NCI-H2107 treated with DMSO at 0.1 percent for 48 hours (cell line): ENCODE results near the gene KIRREL3.
A peak's percentile ranks its signal among the peaks of the same experiment; 100 is the strongest.

Experiments used
- DNase-seq: peaks from one replicate; lab custom pipeline; 2025; ENCODE audit not compliant: unreplicated experiment; lab: John Stamatoyannopoulos, UW

The KIRREL3 gene

DNA sequence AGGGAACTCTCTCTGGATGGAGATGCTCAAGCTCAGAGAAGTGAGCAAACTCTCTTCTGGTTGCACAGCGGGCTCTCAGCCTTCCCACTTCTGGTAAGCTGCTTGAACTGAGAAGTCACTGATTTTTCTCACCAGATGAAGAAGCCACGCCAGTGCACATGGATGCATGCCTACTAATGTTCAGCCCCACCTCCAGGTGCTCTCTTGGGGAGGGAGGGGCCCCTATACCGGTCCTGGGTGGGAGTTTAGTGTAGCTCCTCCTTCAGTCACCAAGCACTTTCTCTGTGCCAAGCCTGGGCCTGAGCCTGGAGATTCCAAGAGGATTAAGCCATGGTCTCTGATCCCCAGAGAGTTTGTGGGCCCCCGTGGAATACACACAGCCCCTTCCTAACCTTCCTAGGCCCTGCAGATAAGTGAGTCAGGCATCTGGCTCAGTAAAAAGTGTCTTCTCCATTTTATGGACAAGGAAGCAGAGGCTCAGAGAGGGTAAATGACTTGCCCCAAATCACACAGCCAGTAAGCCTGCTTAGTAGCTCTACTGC is 502.9 kb downstream of the KIRREL3 start:
- DNase-seq, result no peak

DNA sequence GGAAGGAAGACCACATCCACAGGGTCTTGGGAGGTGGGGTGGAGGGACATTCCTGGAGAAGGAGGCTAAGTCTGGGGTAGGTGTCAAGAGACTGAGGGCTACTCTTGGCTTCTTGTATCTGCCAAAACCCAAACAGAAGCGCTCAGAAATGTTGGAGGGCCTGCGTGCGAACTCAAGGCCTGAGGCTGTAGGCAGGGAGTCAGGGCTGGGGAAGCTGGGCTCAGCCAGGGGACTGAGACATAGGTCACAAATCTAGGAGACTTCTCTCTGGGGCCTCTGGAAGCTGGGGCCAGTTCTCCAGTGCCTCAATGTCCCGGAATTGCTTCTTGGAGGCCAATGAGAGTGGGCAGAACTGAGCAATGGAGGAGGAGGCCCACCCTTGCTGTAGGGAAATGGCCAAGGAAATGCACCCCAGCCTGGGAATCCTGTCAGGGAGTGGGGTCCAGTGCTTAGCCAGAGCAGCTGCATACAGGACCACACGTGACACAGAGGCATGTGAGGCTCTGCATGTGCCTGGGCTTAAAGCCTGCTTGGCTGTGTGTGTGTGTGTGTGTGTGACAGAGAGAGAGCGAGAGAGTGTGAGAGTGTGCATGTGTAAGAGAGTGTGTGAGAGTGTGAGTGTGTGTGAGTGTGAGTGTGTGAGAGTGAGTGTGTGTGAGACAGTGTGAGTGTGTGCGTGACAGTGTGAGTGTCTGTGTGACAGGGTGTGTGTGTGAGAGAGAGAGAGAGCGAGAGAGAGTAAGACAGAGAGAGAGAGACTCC is 503.8 kb downstream of the KIRREL3 start:
- DNase-seq, result no peak

DNA sequence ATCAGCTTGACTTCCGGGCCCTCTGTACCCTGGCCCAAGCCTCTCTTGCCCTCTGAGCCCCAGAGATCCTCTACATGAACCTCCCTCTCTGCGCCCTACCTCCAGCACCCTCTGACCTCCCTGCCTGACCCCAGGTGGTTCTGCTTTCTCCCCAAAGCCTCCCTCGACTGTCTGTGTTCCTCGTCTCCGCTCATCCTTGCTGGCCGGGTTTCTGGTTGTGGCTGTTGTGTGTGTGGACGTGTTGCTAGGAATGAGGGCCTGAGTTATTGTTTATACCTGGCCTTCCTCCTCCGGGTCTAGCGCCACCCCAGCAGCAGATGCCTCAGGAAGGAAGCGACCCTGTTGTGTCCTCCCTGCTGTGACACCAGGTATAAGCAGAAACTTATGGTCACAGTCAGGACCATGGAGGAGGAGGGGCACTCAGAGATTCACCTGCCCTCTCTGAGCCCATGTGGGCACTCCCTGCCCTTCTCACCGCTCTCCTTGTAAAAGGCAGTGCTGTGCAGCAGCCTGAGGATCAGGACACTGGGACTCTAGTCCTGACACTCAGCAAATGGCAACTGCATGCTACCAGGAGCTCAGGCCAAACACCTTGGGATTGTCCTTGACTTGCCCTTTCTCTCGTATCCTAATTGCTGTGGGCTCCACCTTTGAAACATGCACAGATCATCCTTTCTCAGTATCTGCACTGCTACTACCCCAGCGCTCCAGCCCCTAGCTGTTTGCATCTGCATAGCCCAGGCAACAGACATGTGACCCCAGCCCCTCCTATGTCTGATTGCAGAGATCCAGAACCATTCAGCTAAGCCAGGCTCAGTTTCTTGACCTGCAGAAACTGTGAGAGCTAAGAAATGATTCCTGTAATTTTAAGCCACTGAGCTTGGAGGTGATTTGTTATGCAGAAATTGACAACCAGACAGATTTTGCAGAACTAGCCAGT is 505.0 kb downstream of the KIRREL3 start:
- DNase-seq, result no peak

DNA sequence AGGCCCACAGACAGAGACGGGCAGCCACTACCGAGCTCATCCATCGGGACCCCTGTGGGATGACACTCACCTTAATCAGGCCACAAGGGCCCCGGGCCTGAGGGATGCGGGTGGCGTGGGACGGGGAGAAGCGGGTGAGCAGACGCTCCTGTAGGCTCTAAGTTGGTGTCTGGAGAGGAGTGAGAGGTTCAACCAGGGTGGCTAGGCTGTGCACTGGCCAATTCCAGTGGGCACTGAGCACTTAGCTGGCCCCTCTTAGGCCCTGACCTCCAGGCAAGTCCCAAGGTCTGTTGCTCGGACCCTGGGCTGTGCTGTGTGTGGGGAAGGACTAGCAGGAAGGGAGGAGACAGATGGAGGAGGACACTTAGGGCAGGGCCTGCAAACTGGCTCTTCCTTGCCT is 505.7 kb downstream of the KIRREL3 start:
- DNase-seq, result no peak

DNA sequence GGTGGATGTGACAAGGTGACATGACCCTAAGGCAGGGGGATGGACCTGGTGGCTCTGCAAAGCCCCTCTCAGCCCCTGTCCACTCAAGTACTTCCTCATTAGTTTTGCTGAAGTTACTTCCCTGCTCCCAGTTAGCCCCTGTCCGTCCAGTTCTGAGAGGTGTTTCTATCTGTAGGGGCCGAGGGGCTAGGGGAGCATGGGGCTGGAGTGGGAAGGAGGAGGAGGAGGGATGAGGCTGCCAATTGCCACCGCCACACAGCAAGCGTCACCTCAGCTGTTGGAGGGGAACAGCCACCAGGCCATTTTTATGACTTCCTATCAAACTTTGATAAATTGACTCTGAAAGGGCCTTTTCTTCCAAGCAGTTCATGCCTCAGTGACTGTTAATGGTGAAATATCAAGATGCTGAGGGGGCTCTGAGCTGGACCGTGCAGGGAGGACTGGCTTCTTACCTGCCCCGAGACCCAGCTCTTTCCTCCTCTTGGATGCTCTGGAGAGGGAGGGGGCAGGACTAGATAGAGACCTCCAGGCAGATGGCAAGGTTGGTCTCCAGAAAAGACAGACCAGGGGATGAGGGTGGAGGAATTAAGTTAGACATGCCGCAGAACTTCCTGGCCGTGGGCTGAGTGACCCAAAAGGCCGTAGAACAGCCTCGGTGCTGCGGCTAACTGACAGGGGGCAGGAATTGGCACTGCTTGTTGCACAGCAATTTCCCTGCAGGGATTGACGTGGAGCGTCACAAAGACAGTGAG is 508.1 kb downstream of the KIRREL3 start:
- DNase-seq, result no peak

DNA sequence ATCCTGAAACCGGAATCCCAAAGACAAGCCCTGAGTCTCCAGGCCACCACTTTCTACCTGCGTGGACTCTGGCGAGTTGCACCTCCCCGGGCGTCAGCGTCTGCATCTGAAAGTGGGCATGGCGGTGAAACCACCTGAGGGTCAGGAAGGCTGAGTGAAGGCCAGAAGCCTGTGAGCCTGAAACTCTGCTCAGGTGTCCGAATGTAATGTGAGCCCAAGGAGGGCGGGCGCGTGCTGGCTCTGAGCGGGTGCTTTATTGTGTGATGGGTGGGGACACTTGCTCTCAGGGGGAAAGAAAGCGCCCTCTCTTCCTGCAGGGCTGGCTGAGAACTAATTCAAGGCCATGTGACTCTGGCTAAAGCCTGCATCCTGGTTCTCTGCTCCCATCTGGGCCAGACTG is 509.5 kb downstream of the KIRREL3 start:
- peak; percentile 71 for DNase-seq

DNA sequence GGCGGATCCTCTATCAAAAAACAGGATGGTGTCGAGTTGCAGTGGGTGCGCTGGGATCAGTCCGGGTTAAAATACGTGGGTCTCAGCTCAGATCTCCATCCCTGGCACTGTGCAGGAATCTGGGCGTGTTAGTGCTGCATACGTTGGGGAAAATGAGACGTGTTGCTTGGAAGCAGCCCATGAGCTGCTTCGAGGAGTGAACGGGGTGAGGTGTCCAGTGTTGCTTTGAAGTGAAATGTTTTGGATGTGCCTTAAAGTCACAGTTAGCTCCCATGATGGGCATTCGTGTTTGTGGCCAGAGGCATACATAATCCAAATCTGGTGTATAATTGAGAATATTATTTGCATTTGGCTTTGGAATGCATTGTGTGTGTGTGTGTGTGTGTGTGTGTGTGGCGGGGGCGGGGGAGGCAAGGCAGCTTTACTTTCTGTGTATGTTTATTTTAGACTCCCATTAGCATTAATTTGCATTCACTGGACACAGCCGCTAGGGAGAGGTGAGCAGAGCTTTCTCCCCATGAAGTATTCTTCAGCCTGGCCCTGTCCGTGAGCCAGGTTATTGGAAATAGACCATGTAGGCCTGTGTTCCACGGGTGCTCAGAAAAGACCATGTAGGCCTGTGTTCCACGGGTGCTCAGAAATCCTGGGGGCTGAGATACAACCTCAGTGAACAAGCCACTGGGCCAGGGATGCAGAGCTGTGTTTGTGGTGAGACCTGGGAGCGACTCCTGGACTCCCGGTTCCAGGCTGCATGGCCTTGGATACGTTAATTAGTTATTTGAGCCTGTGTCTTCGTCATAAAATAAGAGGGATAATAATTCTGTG is 510.5 kb downstream of the KIRREL3 start:
- DNase-seq, result no peak

DNA sequence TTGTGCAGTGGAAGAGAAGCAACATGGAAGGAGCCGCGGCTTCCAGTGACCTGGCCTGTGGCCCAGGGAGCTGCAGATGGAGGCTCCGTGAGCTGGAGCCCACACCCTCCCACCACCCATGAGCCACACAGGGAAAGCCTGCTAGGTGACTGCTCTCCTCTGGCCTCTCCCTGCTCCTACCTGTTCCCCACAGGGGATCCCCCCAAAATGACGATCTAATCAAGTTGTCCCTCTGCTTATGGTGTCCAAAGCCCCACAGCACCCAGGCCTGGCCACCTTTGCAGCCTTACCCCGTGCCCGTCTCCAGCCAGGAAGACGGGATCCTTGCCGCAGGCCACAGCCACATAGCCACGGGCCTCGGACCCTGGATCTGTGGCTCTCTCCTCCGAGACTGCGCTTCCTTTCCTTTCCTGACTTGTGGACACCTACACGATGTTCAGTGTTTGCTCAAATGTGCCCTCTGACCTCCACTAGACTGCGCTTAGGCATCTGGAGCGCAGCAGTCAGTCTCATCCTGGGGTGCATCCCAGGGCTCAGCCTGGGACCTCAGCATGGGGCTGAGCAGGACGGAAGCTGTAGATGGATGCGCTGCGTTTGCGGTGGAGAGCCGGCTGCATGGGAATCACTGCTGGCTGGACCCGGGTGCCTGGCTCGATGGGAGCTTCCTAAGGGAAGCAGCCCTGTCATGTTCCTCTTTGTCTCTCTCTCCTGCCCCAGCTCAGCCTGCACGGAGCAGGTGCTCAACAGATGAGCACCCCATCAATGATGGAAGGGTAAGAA is 511.8 kb downstream of the KIRREL3 start:
- no peak for DNase-seq

DNA sequence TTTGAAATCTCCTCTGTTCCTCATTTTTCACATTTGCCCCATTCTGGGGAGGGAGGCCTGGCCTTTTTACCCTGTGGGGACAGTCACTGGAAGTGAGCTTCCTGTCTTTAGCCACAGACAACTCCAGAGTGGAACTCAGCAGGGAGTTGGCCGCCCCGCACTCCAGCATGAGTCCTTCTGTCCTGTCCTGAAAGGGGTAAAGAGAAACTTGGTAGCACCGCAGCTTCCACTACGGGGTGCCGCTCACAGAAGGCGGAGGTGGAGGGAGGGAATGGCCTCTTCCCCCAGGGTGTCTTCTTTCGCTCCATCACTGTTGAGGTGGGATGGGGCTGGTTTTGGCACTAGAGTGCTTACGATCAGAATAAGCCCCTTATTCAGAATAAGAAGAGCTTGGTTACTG is 512.9 kb downstream of the KIRREL3 start:
- DNase-seq, result no peak

DNA sequence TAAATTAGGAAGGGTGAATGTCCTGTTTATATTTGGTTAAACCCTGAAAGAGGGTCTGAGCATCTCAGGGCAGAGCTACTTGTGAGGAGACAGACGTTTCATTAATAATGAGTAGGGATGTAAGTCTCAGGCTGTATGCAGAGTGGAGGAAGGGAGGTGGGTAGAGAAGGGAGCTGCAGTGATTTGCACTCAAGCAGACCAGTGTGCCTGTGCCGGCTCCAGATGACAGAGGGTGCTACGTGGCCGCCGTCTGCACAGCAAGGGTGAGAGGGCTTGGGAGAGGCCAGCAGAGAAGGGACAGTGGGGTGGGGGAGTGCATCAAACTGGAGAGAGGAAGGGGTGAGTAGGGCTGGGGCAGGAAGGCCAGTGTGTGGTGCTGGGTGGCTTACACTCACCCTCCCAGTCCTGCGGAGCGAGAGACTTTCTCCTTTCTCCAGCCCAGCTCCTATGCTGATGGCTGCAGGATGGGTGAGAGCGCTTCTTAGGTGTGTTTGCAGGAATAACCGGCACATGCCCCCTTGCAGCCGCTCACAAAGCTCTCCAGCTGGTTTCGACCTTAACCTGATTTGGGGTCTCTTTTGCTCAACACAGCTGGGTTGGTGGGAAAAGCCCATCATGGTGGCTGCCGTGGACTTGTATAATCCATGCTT is 514.5 kb downstream of the KIRREL3 start:
- DNase-seq, result no peak

DNA sequence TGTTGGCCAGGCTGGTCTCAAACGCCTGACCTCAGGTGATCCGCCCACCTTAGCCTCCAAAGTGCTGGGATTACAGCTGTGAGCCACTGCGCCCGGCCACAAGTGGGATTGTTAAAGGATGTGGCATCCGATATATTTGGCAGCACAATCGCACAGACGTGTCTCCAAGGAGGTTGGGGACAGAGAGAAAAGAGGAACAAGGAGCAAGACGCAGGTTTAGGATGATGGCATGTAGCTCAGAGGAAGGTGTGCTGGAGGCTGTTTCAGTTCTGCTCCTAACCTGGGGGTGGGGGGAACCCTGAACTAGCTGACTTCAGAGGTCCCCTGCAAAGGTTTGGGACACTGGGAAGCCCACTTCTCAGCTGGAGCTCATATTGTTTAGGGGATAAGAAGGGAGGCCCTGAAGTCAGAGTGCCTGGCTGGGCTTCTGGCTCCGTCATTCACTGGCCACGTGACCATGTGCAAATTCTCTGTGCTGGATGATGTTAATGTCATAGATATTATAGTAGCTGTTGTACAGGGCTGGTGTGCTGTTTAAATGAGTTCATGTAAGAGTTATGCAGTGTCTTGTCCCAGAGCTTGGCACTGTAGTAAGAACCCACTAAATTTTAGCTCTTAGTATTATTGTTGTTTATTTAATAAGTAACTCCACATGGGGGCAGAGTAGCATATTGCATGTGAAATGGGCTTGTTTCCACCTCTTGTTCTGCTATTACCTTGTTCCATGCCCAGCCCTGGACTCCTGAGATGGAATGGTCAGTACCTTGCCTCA is 515.4 kb downstream of the KIRREL3 start:
- peak; percentile 18 for DNase-seq

DNA sequence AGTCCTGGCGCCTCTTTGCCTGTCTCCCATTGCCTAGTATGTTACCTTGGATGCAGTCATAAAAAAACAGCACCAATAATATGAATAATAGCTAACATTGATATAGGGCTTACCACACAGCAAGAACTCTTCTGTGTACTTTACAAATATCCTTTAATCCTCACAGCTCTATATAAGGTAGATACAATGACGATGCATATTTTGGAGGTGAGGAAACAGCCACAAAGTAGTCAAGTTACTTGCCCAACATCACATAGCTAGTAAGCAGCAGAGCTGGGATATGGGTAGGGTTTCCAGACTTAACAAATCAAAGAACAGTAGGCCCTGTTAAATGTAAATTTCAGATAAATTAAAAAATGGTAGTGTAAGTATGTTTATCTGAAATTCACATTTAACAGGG is 516.3 kb downstream of the KIRREL3 start:
- peak; percentile 36 for DNase-seq

DNA sequence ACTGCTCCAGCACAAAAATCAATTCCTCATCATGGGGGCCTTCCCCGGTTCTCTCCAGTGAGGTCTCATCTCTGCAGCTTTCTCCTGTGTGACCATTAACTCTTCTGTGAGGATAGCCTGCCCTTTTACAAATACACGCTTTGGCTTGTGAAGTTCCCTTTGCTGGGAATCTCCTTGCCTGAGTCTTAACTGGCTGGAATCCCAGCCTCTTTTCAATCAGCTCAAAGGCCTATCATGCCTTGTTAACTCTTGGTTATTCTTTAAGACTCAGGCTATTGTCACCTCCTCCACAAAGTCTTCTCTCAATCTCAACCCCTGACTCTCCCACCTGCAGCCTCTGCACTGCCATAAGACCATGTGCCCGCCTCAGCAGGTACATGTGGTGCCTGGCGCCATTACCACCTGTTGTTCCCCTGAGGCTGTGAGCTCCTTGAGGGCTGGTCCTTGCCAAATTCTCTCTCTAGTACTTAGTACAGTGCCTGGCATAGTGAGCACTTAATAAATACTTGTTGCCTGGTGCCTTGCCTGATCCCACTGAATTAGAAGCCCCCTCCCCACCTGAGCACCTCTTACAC is 516.9 kb downstream of the KIRREL3 start:
- no peak for DNase-seq

DNA sequence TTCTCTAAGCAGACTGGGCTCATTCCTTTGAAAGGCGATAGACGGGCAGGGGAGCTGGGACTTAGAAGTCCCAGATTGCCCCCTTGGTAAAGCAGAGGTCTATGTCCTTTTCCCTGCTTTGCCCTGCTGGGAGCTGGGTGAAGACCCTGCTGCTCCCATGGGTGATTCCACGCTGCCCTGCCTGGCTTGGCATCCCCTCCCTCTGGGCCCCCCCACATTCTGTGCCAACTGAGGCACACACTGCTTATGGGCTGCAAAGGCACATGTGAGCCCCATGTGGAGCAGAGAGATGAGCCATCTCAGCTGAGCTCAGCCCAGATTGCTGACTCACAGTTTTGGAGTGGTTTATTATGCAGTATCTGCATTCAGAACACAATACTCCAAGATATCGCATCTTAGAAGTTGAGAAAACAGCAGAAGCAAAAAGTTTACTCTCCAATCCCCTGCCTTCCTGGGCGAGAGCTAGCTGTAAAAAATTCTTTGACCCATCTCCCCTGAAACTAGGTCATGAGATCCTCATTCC is 517.9 kb downstream of the KIRREL3 start:
- DNase-seq, result no peak

DNA sequence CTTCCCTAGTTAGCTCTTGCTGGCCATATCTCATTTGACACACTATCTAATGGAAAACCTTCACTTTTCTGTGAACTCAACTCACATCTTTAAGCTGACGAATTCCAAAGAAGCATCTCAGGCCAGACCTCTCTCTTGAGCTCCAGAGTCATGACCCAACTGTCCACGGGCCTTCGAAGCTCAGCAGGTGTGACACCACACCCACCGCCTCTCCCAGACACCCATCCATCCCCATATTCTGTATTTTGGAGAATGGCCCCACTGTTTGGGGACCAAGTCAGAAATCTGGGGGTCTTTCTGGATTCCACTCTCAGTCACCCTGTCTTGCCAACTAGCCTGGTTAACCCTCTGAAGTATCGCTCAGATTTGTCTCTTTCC is 519.3 kb downstream of the KIRREL3 start:
- DNase-seq, result no peak

DNA sequence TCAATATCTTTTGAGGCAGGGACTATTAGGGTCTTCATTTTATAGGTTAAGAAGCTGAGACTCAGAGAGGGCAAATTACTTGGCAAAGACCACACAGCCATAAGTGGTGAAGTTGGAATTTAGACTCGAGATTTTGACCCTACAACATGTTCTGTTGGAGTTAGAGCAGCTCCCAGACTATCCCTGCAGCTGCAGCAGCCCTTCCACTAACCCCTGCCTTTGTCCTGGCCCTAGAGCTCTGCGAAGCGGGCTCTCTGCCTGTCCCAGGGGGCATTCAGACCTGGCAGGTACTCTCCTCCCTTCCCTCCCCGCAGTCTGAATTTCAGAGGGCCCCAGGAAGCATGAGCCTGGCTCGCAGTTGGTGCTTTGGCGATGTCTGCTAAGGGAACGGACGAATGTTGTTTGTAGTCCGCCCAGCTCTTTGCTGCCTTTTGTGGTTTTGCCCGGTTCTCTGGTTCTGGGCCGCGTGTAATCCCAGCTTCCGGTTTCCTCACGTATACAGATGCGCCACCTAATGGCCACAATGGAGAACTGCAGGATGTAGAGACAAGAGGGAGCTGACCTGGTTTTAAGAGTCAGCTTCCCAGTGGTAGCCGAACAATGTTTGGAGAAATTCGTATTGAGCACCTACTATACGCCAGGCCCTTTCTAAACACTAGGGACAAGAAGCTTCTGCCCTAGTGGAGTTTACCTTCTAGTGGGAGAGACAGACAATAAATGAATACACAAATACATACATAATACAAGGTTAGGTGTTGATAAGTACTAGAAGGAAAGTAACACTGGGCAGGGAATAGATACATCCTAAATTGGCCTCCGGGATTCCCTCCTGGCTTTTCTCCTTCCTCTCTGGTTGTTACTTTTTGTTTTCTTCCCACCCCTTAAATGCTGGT is 519.9 kb downstream of the KIRREL3 start:
- DNase-seq, result peak; percentile 87

DNA sequence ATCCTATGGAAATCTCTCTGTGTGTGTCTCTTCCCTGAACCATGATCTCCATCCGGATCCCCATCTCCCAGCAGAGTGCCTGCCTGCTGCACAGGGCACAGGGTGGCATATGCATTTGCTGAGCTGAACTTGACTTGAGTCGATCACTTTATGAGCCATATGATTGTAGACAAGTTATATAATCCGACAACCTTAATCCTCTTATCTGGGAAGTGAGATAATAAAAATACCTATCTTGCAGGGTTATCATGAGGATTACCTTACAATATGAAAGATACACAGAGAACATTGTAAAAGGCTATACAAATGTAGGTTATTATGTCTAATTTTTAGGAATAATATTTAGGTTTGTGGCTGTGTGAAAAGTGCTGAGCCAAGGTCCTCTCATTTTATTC is 520.6 kb downstream of the KIRREL3 start:
- DNase-seq, result no peak
